Measurements from ENCODE around the gene ERC1. TPM values are rescaled to one million over a fixed set of nuclear protein-coding genes. Genes with fewer than 3 reads are reported as not detected.
"Not testable (repeated sequence)": the region's sequence is repeated elsewhere in the genome, so short reads cannot be mapped to it uniquely, and the experiment has no call there.

Gene ERC1
- total RNA-seq, 4 donors from 2014 or later: 23.5 to 74.8 (median 57.0) TPM

DNA sequence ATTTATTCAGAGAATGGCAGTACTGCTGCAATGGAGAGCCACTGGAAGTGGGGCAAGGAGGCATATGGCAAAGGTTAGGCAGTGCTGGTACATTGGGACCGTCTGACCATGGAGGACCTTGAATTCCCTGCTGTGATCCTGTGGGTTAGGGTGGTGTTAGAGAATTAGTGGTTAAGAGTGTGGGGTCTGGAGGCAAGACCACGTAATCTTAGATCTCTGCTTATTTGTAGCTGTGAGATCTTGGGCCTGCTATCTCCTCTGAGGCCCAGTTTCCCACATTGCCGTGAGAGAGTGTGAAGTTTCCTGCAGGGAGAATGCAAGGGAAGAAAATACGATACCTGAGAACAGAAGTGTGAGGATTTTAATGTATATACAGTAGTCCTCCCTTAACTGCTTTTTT, 147.7 kb downstream of the ERC1 start:
- Histone ChIP-seq H3K9me3 (no peaks in the 10 kb centered on the region), H3K4me3 (no peak overlapping the region), H3K27ac (no peak overlapping the region), H3K36me3 (peaks cover 0 to 7% (median 0%) of the 10 kb centered on the region in 4 donors), H3K4me1 (peaks cover 0 to 11% (median 0%) of the 10 kb centered on the region in 4 donors), H3K27me3 (no peaks in the 10 kb centered on the region)
- no peak for TF ChIP-seq POLR2AphosphoS5 (IDR thresholded peaks at IDR 0.05)
- intact Hi-C loops (cut with DNase I; ENCODE audit: low total_unique reads) (no loop called here), in situ Hi-C loops (cut with MboI; ENCODE audit: low pct_ligation_motif_present in 1 of 4, low pct_unique_long_range_greater_than_20kb in 1 of 4, low sequenced_read_pairs in 3 of 4) (no loop called here)
- 97 to 99% methylated on average over 3 to 4 of the region's 4 CpGs for WGBS, 2 donors (ENCODE audit: low coverage in 1 of 2)
- DNase-seq: no peak

GRCh38 chr12:1146758-1147157, 155.7 kb downstream of the ERC1 start:
- intact Hi-C loops (cut with DNase I; ENCODE audit: low total_unique reads); H3K9me3 ChIP-seq; H3K27ac ChIP-seq; DNase-seq; in situ Hi-C loops (cut with MboI; ENCODE audit: low pct_ligation_motif_present in 1 of 4, low pct_unique_long_range_greater_than_20kb in 1 of 4, low sequenced_read_pairs in 3 of 4); H3K36me3 ChIP-seq; H3K4me1 ChIP-seq; H3K4me3 ChIP-seq; H3K27me3 ChIP-seq: not testable (repeated sequence)
- WGBS, 2 donors (ENCODE audit: low coverage in 1 of 2): 94 to 100% methylated on average over 4 of the region's 4 CpGs

DNA sequence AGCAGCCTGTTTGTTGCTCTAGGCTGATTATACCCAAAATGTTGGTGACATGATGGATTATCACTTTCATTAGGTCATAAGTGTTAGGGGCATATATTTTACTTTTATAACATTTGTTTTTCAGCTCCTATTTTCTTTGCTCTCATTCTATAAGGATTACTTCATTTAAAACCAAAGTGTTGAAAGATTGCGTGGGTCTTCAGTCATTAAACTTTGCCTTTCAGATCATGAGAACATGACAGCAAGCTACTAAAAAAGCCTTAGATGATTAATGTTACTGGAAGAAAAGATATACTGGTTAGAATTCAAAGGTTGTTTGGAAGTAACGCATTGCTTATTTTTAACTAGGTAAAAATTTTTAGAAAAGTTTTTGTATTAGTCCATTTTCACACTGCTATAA, 156.8 kb downstream of the ERC1 start:
- 92 to 96% methylated on average over 2 of the region's 2 CpGs for WGBS, 2 donors (ENCODE audit: low coverage in 1 of 2)
- no peak overlapping the region for H3K4me3 ChIP-seq
- H3K27me3 ChIP-seq: no peaks in the 10 kb centered on the region
- H3K4me1 ChIP-seq: peaks cover 0 to 4% (median 0%) of the 10 kb centered on the region in 4 donors
- intact Hi-C loops (cut with DNase I; ENCODE audit: low total_unique reads): no loop called here
- no peaks in the 10 kb centered on the region for H3K9me3 ChIP-seq
- no peak for DNase-seq
- no peak overlapping the region for H3K27ac ChIP-seq
- in situ Hi-C loops (cut with MboI; ENCODE audit: low pct_ligation_motif_present in 1 of 4, low pct_unique_long_range_greater_than_20kb in 1 of 4, low sequenced_read_pairs in 3 of 4): no loop called here
- H3K36me3 ChIP-seq: no peaks in the 10 kb centered on the region
- TF ChIP-seq POLR2A (IDR thresholded peaks at IDR 0.05): no peak
- no peak for TF ChIP-seq EP300 (IDR thresholded peaks at IDR 0.05; ENCODE audit: low read depth)
- TF ChIP-seq POLR2AphosphoS5 (IDR thresholded peaks at IDR 0.05): no peak
- no peak for TF ChIP-seq CTCF (IDR thresholded peaks at IDR 0.05)

GRCh38 chr12:1157046-1157445, 166.0 kb downstream of the ERC1 start:
- DNase-seq: no peak
- no peak overlapping the region for H3K27ac ChIP-seq
- H3K4me1 ChIP-seq: no peaks in the 10 kb centered on the region
- H3K9me3 ChIP-seq: no peaks in the 10 kb centered on the region
- H3K27me3 ChIP-seq: no peaks in the 10 kb centered on the region
- in situ Hi-C loops (cut with MboI; ENCODE audit: low pct_ligation_motif_present in 1 of 4, low pct_unique_long_range_greater_than_20kb in 1 of 4, low sequenced_read_pairs in 3 of 4) (no loop called here), intact Hi-C loops (cut with DNase I; ENCODE audit: low total_unique reads) (no loop called here)
- no peaks in the 10 kb centered on the region for H3K36me3 ChIP-seq
- no peak overlapping the region for H3K4me3 ChIP-seq
- TF ChIP-seq POLR2AphosphoS5 (IDR thresholded peaks at IDR 0.05) (no peak), CTCF (IDR thresholded peaks at IDR 0.05) (no peak), EP300 (IDR thresholded peaks at IDR 0.05; ENCODE audit: low read depth) (no peak), POLR2A (IDR thresholded peaks at IDR 0.05) (no peak)
- WGBS, 2 donors (ENCODE audit: low coverage in 1 of 2): 57 to 86% methylated on average over 2 to 3 of the region's 3 CpGs

GRCh38 chr12:1161197-1161596, 170.2 kb downstream of the ERC1 start:
- in situ Hi-C loops (cut with MboI; ENCODE audit: low pct_ligation_motif_present in 1 of 4, low pct_unique_long_range_greater_than_20kb in 1 of 4, low sequenced_read_pairs in 3 of 4) (no loop called here), intact Hi-C loops (cut with DNase I; ENCODE audit: low total_unique reads) (no loop called here)
- no peak for DNase-seq
- H3K4me1 ChIP-seq: no peaks in the 10 kb centered on the region
- no peak overlapping the region for H3K4me3 ChIP-seq
- TF ChIP-seq POLR2AphosphoS5 (IDR thresholded peaks at IDR 0.05) (no peak), EP300 (IDR thresholded peaks at IDR 0.05; ENCODE audit: low read depth) (no peak), POLR2A (IDR thresholded peaks at IDR 0.05) (no peak)
- no peaks in the 10 kb centered on the region for H3K27me3 ChIP-seq
- H3K9me3 ChIP-seq: no peaks in the 10 kb centered on the region
- WGBS, 2 donors (ENCODE audit: low coverage in 1 of 2): 86 to 90% methylated on average over 9 of the region's 9 CpGs
- no peaks in the 10 kb centered on the region for H3K36me3 ChIP-seq
- no peak overlapping the region for H3K27ac ChIP-seq
